Skeletal muscle tissue (tissue), 4 donors: ENCODE data around the gene MYH8. TPM values are rescaled to one million over a fixed set of nuclear protein-coding genes. Genes with fewer than 3 reads are reported as not detected.

Experiments used
- H3K27ac ChIP-seq: one replicate; pipeline ENCODE4 v1.7.0; 2013; ENCODE audit warnings: mild to moderate bottlenecking, low read depth, low read length, inconsistent platforms
- H3K27me3 ChIP-seq, 3 donors: one replicate each; pipeline ENCODE4 v1.7.0; 2013; ENCODE audit warnings: low read length in 3 of 3; ENCODE audit not compliant: control insufficient read depth in 3 of 3, insufficient read depth in 3 of 3
- H3K36me3 ChIP-seq, 3 donors: one replicate each; pipeline ENCODE4 v1.7.0; 2013; ENCODE audit warnings: low read length in 3 of 3; ENCODE audit not compliant: control insufficient read depth in 3 of 3, insufficient read depth in 3 of 3
- H3K4me1 ChIP-seq, 3 donors: one replicate each; pipeline ENCODE4 v1.7.0; 2013; ENCODE audit warnings: low read length in 3 of 3, mild to moderate bottlenecking in 3 of 3; ENCODE audit not compliant: control insufficient read depth in 3 of 3, insufficient read depth in 3 of 3
- H3K4me3 ChIP-seq, 3 donors: one replicate each; pipeline ENCODE4 v1.7.0; 2013; ENCODE audit warnings: low read length in 3 of 3
- H3K9ac ChIP-seq, 3 donors: one replicate each; pipeline ENCODE4 v1.7.0; 2013; ENCODE audit warnings: low read length in 3 of 3, mild to moderate bottlenecking in 3 of 3, moderate library complexity in 2 of 3, low read depth in 1 of 3
- H3K9me3 ChIP-seq, 3 donors: one replicate each; pipeline ENCODE4 v1.7.0; 2013; ENCODE audit warnings: low read length in 3 of 3; ENCODE audit not compliant: control insufficient read depth in 3 of 3
- total RNA-seq: library from RNA; depleted of rRNA; stranded (reverse); fragments of >200 nt; gene quantifications from one replicate; pipeline ENCODE4 v1.2.3, GENCODE V29; 2014
- donor health status: Osteomylitis.

MYH8 gene
- total RNA-seq, result 3,493 TPM

DNA sequence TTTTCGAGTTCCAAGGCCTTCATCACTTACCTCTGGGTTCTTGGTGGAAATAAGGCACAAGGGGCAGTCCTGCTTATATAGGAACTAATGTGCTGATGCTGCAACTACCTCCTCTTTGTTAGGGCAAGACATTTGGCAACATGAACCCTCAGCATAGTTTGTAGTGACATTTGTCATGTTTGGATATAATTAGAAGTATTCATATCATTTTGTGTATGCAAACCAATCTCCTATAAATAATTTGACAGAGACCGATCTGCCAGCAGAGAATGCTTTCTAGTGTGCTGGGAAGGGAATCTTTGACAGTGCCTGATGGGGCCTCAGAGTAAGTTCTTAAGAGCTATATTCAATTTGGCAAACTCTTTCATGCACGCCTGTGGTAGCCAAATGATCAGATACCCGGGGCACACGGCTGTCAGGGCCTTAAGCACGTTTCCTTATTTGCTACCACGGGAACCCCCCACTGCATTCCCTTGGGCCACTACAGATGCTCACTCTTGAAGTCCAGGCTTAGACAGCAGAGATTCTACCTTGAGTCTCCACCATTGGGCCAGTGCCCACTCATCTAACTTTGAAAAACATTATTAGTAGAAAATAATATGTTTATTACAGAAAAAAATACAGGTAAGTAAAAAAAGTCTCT, at the start of gene MYH8:
Gene MYH8 (minus strand): TSS at position 51 of the 643 bp plus-strand sequence. CDS start 1,723 bp downstream, outside the sequence.
- no peaks in the 10 kb centered on the region for H3K9me3 ChIP-seq
- no peaks in the 10 kb centered on the region for H3K36me3 ChIP-seq
- no peak within 1 kb of the TSS for H3K9ac ChIP-seq
- no peak within 1 kb of the TSS for H3K4me3 ChIP-seq
- no peaks in the 10 kb centered on the region for H3K4me1 ChIP-seq
- no peaks in the 10 kb centered on the region for H3K27me3 ChIP-seq
- no peak within 1 kb of the TSS for H3K27ac ChIP-seq

GRCh38 chr17:10469459-10469858, 47.7 kb upstream of the MYH8 start, which contains the start of gene MYH4:
Gene MYH4 (minus strand): TSS chr17:10469559. CDS start chr17:10466745, 2,814 bp downstream.
- H3K36me3 ChIP-seq, result no peaks in the 10 kb centered on the region
- H3K4me1 ChIP-seq, result no peaks in the 10 kb centered on the region
- no peak within 1 kb of the TSS for H3K4me3 ChIP-seq
- H3K9ac ChIP-seq, result no peak within 1 kb of the TSS
- no peaks in the 10 kb centered on the region for H3K9me3 ChIP-seq
- H3K27ac ChIP-seq, result no peak within 1 kb of the TSS
- no peaks in the 10 kb centered on the region for H3K27me3 ChIP-seq

- Histone ChIP-seq H3K9ac (no peak overlapping the region), H3K9me3 (no peaks in the 10 kb centered on the region), H3K4me3 (no peak overlapping the region), H3K27me3 (no peaks in the 10 kb centered on the region), H3K36me3 (peaks cover 0 to 2% (median 0%) of the 10 kb centered on the region in 3 donors), H3K4me1 (no peaks in the 10 kb centered on the region), H3K27ac (no peak overlapping the region)
These were observed 41.7 kb upstream of the MYH8 start for GRCh38 chr17:10463402-10463801.

GRCh38 chr17:10460062-10460461, 38.3 kb upstream of the MYH8 start:
- no peaks in the 10 kb centered on the region for H3K9me3 ChIP-seq
- no peak overlapping the region for H3K9ac ChIP-seq
- no peak overlapping the region for H3K27ac ChIP-seq
- no peaks in the 10 kb centered on the region for H3K4me1 ChIP-seq
- H3K27me3 ChIP-seq, result no peaks in the 10 kb centered on the region
- no peak overlapping the region for H3K4me3 ChIP-seq
- H3K36me3 ChIP-seq, result peaks cover 0 to 2% (median 0%) of the 10 kb centered on the region in 3 donors

GRCh38 chr17:10458701-10459100, 37.0 kb upstream of the MYH8 start:
- Histone ChIP-seq H3K9me3 (no peaks in the 10 kb centered on the region), H3K36me3 (peaks cover 0 to 2% (median 0%) of the 10 kb centered on the region in 3 donors), H3K4me1 (no peaks in the 10 kb centered on the region), H3K4me3 (no peak overlapping the region), H3K27me3 (no peaks in the 10 kb centered on the region), H3K27ac (no peak overlapping the region), H3K9ac (no peak overlapping the region)

GRCh38 chr17:10457952-10458351, 36.2 kb upstream of the MYH8 start:
- Histone ChIP-seq H3K36me3 (peaks cover 0 to 2% (median 0%) of the 10 kb centered on the region in 3 donors), H3K9ac (no peak overlapping the region), H3K4me3 (no peak overlapping the region), H3K4me1 (no peaks in the 10 kb centered on the region), H3K27me3 (no peaks in the 10 kb centered on the region), H3K27ac (no peak overlapping the region), H3K9me3 (no peaks in the 10 kb centered on the region)

GRCh38 chr17:10447026-10447931, 25.5 kb upstream of the MYH8 start:
- Histone ChIP-seq H3K4me1 (no peaks in the 10 kb centered on the region), H3K27ac (no peak overlapping the region)

DNA sequence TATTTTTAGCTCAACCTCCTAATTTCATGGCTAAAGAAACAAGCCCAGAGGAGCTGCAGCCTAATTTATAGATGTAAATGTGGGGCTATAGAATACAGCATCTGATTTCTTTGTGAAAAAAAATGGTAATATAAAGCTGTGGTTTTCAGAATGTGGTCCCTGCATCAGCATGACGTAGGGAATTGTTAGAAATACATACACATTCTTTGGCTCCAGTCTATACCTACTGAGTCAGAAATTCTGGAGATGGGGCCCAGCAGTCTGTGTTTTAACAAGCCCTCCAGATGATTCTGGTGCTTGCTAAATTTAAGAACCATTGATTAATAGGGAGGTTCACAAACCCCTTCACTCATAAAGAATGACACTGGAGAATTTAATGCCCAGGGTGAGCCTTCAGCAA, 18.1 kb upstream of the MYH8 start:
- H3K9ac ChIP-seq, result no peak overlapping the region
- H3K36me3 ChIP-seq, result no peaks in the 10 kb centered on the region
- no peak overlapping the region for H3K4me3 ChIP-seq
- no peak overlapping the region for H3K27ac ChIP-seq
- no peaks in the 10 kb centered on the region for H3K4me1 ChIP-seq
- H3K27me3 ChIP-seq, result no peaks in the 10 kb centered on the region
- no peaks in the 10 kb centered on the region for H3K9me3 ChIP-seq

More at GRCh38 chr17:10447026-10447931, 25.5 kb upstream of the MYH8 start:
- H3K9me3 ChIP-seq, result no peaks in the 10 kb centered on the region
- H3K9ac ChIP-seq, result no peak overlapping the region
- H3K27me3 ChIP-seq, result no peaks in the 10 kb centered on the region
- H3K36me3 ChIP-seq, result no peaks in the 10 kb centered on the region
- no peak overlapping the region for H3K4me3 ChIP-seq

DNA sequence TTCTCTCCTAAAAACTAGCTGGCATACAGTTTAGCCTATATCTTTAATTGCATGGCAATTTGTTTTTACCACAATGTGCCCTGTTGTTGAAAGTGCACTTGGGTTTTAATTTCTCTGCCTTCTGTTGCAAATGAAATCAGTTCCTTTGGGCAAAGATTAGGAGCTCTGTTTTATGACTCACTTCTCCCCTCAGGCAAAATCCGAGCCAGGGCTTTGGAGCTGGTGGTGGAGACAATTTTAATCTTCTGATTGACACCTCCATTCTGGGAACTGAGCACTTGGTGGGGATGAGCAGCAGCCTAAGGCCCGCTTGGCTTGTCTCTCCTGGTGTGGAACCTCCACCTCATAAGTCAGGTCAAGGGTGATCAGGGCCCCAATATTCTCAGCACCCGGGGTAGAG, 13.3 kb upstream of the MYH8 start:
- Histone ChIP-seq H3K4me1 (no peaks in the 10 kb centered on the region), H3K36me3 (no peaks in the 10 kb centered on the region), H3K9me3 (no peaks in the 10 kb centered on the region)

DNA sequence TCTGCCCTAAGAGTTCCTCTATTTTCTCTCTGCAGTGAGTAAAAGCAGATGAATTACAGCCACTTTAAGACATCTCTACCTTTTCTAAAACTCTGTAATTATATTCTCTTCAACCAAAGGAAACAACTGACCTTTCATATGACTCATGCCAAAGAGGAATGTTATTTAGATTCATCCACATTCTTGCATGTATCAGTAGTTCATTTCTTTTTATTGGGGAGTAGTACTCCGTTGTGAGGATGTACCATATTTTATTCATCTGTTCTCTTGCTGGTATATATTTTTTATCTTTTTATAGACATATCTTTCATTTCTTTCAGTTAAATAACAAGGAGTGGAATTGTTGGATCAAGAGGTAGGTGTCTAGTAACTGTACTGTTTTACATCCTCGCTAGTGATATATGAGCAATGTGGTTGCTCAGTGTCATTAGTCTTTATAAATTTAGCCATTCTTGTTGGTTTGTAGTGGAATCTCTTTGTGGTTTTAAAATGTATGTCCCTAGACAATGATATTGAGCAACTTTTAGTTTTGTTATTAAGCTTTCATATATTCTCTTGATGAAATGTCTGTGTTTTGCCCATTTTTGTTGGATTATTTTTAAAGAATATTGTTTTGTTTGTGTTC, 7.8 kb upstream of the MYH8 start:
- Histone ChIP-seq H3K9me3 (no peaks in the 10 kb centered on the region), H3K27ac (no peak overlapping the region), H3K36me3 (no peaks in the 10 kb centered on the region), H3K9ac (no peak overlapping the region), H3K4me1 (no peaks in the 10 kb centered on the region), H3K4me3 (no peak overlapping the region), H3K27me3 (no peaks in the 10 kb centered on the region)

More for the DNA sequence above, 13.3 kb upstream of the MYH8 start:
- no peaks in the 10 kb centered on the region for H3K27me3 ChIP-seq
- H3K4me3 ChIP-seq, result no peak overlapping the region
- H3K27ac ChIP-seq, result no peak overlapping the region
- H3K9ac ChIP-seq, result no peak overlapping the region
